GM15510 (cell line): ENCODE results near the gene DNMBP.

Source experiments
- POLR2A ChIP-seq: IDR thresholded peaks from 3 replicates; pipeline ENCODE4 v1.6.1; 2011; ENCODE audit warnings: borderline replicate concordance; ENCODE audit not compliant: insufficient read length; ENCODE audit errors: extremely low read depth

Gene DNMBP

GRCh38 chr10:99874341-99875085 lies 135.2 kb downstream of the DNMBP start:
- no peak for TF ChIP-seq POLR2A

- no peak for TF ChIP-seq POLR2A
These were observed 135.9 kb downstream of the DNMBP start for GRCh38 chr10:99873846-99874245.

GRCh38 chr10:99872367-99873162 lies 137.2 kb downstream of the DNMBP start:
- TF ChIP-seq POLR2A = no peak

GRCh38 chr10:99870123-99870730 lies 139.5 kb downstream of the DNMBP start:
- no peak for TF ChIP-seq POLR2A

- TF ChIP-seq POLR2A = no peak
These were observed 140.1 kb downstream of the DNMBP start for GRCh38 chr10:99869581-99870122.

GRCh38 chr10:99860466-99860865 lies 149.3 kb downstream of the DNMBP start:
- no peak for TF ChIP-seq POLR2A

GRCh38 chr10:99859585-99859984 lies 150.2 kb downstream of the DNMBP start:
- TF ChIP-seq POLR2A = no peak

GRCh38 chr10:99858849-99859248 lies 150.9 kb downstream of the DNMBP start:
- TF ChIP-seq POLR2A = no peak

- no peak for TF ChIP-seq POLR2A
These were observed 154.2 kb downstream of the DNMBP start for GRCh38 chr10:99855479-99856071.

- TF ChIP-seq POLR2A = no peak
These were observed 154.9 kb downstream of the DNMBP start for GRCh38 chr10:99854860-99855259.

GRCh38 chr10:99853655-99854054 lies 156.1 kb downstream of the DNMBP start:
- no peak for TF ChIP-seq POLR2A

- TF ChIP-seq POLR2A = no peak
These were observed 157.1 kb downstream of the DNMBP start for GRCh38 chr10:99852481-99853213.

GRCh38 chr10:99851825-99852224 lies 157.9 kb downstream of the DNMBP start:
- no peak for TF ChIP-seq POLR2A

- no peak for TF ChIP-seq POLR2A
These were observed 158.9 kb downstream of the DNMBP start for GRCh38 chr10:99850767-99851340.
